ENCODE measurements around the gene TRAF3IP1. TPM values are rescaled to one million over a fixed set of nuclear protein-coding genes. Genes with fewer than 3 reads are reported as not detected.

Gene TRAF3IP1
- total and polyA plus RNA-seq, 3 donors from 2014 or later, result 22.1 to 40.9 (median 38.0) TPM

DNA sequence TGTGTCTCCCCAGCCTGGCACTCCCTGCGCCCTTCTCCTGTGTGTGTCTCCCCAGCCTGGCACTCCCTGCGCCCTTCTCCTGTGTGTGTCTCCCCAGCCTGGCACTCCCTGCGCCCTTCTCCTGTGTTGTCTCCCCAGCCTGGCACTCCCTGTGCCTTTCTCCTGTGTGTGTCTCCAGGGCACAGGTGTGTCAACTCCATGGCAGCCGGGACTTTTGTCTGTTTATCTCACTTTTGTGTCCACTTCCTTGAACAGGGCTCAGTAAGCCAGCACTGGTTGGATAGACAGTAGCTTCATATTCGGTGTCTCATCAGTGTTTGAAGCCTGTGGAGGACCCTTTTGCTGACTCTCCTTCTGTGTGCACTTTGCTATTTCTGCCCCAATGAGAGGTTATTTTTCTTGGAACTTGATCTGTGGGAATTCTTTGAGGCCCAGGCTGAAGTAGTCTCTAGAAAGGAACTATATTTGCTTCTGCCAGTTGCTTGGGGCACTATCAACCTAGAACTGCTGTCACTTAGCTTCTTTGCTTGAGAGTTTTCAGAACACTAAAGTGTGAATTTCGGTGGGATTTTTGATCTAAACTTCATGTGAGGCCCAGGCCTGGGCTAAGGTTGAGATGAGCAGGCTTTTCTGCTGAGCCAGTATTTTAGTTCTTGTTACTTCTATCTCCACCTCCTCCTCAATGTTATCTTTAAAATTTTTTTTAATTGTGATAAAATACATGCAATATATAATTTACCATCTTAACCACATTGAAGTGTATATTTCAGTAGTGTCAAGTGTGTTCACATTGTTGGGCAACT is 98.1 kb downstream of the TRAF3IP1 start:
- H3K4me3 ChIP-seq, result no peak overlapping the region
- intact Hi-C loops (cut with DNase I; ENCODE audit: low total_unique reads), result no loop called here
- H3K27me3 ChIP-seq, result no peaks in the 10 kb centered on the region
- no peak overlapping the region for H3K27ac ChIP-seq
- no peaks in the 10 kb centered on the region for H3K9me3 ChIP-seq
- H3K36me3 ChIP-seq (ENCODE audit: low read depth, missing control alignments), result no peaks in the 10 kb centered on the region
- no peak for DNase-seq
- 71 to 81% methylated on average over 6 of the region's 6 CpGs for WGBS, 2 donors
- H3K4me1 ChIP-seq, result peaks cover 15% of the 10 kb centered on the region
- TF ChIP-seq POLR2A (IDR thresholded peaks at IDR 0.05), result no peak
- TF ChIP-seq, protein P1, sequence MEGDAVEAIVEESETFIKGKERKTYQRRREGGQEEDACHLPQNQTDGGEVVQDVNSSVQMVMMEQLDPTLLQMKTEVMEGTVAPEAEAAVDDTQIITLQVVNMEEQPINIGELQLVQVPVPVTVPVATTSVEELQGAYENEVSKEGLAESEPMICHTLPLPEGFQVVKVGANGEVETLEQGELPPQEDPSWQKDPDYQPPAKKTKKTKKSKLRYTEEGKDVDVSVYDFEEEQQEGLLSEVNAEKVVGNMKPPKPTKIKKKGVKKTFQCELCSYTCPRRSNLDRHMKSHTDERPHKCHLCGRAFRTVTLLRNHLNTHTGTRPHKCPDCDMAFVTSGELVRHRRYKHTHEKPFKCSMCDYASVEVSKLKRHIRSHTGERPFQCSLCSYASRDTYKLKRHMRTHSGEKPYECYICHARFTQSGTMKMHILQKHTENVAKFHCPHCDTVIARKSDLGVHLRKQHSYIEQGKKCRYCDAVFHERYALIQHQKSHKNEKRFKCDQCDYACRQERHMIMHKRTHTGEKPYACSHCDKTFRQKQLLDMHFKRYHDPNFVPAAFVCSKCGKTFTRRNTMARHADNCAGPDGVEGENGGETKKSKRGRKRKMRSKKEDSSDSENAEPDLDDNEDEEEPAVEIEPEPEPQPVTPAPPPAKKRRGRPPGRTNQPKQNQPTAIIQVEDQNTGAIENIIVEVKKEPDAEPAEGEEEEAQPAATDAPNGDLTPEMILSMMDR (IDR thresholded peaks at IDR 0.05), result no peak

- intact Hi-C loops (cut with DNase I; ENCODE audit: low total_unique reads), result no loop called here
Observed at GRCh38 chr2:238418999-238419546, 98.8 kb downstream of the TRAF3IP1 start.

DNA sequence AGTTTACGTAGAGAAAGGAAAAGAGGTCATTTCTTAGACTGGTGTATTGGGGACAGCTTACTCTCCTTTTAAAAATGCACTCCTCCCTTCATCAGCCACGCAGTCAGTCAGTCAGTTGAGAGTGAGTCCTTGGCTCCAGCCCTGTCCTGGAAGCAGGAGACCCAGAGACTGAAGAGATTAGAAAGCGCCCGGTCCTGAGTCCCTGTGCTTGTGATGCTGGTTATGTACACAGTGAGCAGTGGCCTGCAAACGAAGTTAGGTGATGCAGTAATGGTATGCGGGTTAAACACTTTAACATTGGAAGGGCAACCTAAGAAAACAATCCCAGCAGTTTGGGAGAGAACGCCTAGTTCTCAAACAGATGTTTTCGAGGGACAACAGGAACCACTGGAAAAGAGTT is 100.1 kb downstream of the TRAF3IP1 start:
- Histone ChIP-seq H3K27ac (peak overlapping the region in 1 of 2 donors; percentile 68), H3K9me3 (no peaks in the 10 kb centered on the region), H3K4me1 (peaks cover 20% of the 10 kb centered on the region), H3K4me3 (no peak overlapping the region), H3K27me3 (no peaks in the 10 kb centered on the region), H3K36me3 (ENCODE audit: low read depth, missing control alignments) (no peaks in the 10 kb centered on the region)
- TF ChIP-seq, protein P1 (IDR thresholded peaks at IDR 0.05), result no peak
- TF ChIP-seq POLR2A (IDR thresholded peaks at IDR 0.05), result no peak
- DNase-seq, result no peak
- WGBS, 2 donors, result 53 to 66% methylated on average over 8 of the region's 8 CpGs
- intact Hi-C loops (cut with DNase I; ENCODE audit: low total_unique reads), result no loop called here

More at GRCh38 chr2:238418999-238419546, 98.8 kb downstream of the TRAF3IP1 start:
- H3K36me3 ChIP-seq (ENCODE audit: low read depth, missing control alignments), result no peaks in the 10 kb centered on the region
- TF ChIP-seq POLR2A (IDR thresholded peaks at IDR 0.05), result no peak
- TF ChIP-seq, protein P1 (IDR thresholded peaks at IDR 0.05), result no peak
- no peaks in the 10 kb centered on the region for H3K9me3 ChIP-seq
- DNase-seq, result no peak
- no peak overlapping the region for H3K27ac ChIP-seq
- peaks cover 15% of the 10 kb centered on the region for H3K4me1 ChIP-seq
- H3K27me3 ChIP-seq, result no peaks in the 10 kb centered on the region
- 86 to 93% methylated on average over 2 of the region's 2 CpGs for WGBS, 2 donors
- no peak overlapping the region for H3K4me3 ChIP-seq

- WGBS, 2 donors, result 43 to 57% methylated on average over 16 of the region's 16 CpGs
- intact Hi-C loops (cut with DNase I; ENCODE audit: low total_unique reads), result no loop called here
- H3K9me3 ChIP-seq, result no peaks in the 10 kb centered on the region
- TF ChIP-seq, protein P1 (IDR thresholded peaks at IDR 0.05), result no peak
- no peak for TF ChIP-seq POLR2A (IDR thresholded peaks at IDR 0.05)
- H3K36me3 ChIP-seq (ENCODE audit: low read depth, missing control alignments), result no peaks in the 10 kb centered on the region
- DNase-seq, result peak; percentile 42
- H3K27me3 ChIP-seq, result no peaks in the 10 kb centered on the region
- H3K4me1 ChIP-seq, result peaks cover 26% of the 10 kb centered on the region
- peak overlapping the region; percentile 40 to 68 for H3K27ac ChIP-seq
- no peak overlapping the region for H3K4me3 ChIP-seq
Observed at GRCh38 chr2:238420878-238421694, 100.8 kb downstream of the TRAF3IP1 start.

All from testis (tissue), 3 donors.